ENCODE data around the gene THBS3. TPM values are rescaled to one million over a fixed set of nuclear protein-coding genes. Genes with fewer than 3 reads are reported as not detected.

THBS3 gene
- total RNA-seq, 3 donors from 2014 or later (not counting 1 experiment from before 2014, with no cell fraction given): 16.2 to 19.4 (median 18.6) TPM

DNA sequence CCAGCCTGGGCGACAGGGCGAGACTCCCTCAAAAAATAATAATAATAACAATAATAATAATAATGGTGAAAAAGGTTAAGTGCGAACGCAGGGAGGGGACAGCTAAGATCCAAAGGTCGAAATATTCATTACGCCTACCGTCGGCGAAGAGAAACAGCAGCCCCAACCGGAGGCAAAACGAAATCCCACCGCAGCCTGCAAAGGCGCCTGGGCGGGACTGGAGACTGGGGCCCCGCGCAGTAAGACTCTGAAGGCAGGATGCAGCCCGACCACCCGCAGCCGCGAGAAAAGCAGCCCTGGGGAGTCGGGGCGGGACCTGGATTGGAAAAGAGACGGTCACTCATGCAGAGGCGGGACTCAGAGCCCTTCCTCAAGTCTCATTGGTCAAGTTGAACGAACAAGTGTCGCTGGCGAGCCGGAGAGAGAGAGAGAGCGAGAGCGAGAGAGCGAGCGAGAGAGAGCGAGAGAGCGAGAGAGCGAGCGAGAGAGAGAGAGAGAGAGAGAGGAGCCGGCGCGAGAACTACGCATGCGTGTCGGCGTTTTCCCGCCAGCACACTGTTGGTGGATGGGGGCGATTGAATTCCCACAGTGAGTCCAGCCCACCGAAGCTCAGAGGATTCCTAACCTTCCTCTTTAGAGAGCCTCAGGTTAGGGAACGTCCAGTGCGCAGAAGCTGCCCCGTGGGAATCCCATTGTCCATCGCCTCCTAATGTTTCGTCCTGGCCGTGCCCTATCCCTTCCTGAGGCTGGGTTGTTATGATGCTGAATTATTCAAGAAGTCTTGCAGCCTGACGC is 36.9 kb upstream of the THBS3 start:
- peaks cover 4 to 8% of the 10 kb centered on the region in 2 donors for H3K27me3 Mint-ChIP-seq (ENCODE audit: low read depth in 2 of 2)
- peak; percentile 92 to 97 (median 96) for ATAC-seq
- peak overlapping the region; percentile 74 for H3K4me3 ChIP-seq (ENCODE audit: low read length)
- peak; percentile 88 to 96 for DNase-seq
- H3K4me3 Mint-ChIP-seq: peak overlapping the region; percentile 90
- no peaks in the 10 kb centered on the region for H3K27me3 ChIP-seq (ENCODE audit: control insufficient read depth, insufficient read depth, low read length)
- WGBS (ENCODE audit: insufficient coverage): under 1% methylated on average over 51 of the region's 53 CpGs
- peak overlapping the region; percentile 94 to 95 for H3K27ac Mint-ChIP-seq
- peaks cover 8% of the 10 kb centered on the region for H3K36me3 Mint-ChIP-seq
- H3K9me3 ChIP-seq (ENCODE audit: control insufficient read depth, insufficient read depth, low read length): peaks cover 3% of the 10 kb centered on the region
- intact Hi-C loops (cut with micrococcal nuclease): loop anchor here (1.0 to 5.0 kb wide), 3 partner anchors 38 to 64 kb away; partner anchors contain the start of genes FDPS and THBS3
- H3K36me3 ChIP-seq (ENCODE audit: control insufficient read depth, insufficient read depth, low read length): no peaks in the 10 kb centered on the region
- H3K4me1 ChIP-seq (ENCODE audit: control insufficient read depth, insufficient read depth, low read length): peaks cover 44% of the 10 kb centered on the region
- peaks cover 2 to 3% of the 10 kb centered on the region in 2 donors for H3K9me3 Mint-ChIP-seq
- H3K27ac ChIP-seq (ENCODE audit: low read length): peak overlapping the region; percentile 78
- TF ChIP-seq, protein P1, sequence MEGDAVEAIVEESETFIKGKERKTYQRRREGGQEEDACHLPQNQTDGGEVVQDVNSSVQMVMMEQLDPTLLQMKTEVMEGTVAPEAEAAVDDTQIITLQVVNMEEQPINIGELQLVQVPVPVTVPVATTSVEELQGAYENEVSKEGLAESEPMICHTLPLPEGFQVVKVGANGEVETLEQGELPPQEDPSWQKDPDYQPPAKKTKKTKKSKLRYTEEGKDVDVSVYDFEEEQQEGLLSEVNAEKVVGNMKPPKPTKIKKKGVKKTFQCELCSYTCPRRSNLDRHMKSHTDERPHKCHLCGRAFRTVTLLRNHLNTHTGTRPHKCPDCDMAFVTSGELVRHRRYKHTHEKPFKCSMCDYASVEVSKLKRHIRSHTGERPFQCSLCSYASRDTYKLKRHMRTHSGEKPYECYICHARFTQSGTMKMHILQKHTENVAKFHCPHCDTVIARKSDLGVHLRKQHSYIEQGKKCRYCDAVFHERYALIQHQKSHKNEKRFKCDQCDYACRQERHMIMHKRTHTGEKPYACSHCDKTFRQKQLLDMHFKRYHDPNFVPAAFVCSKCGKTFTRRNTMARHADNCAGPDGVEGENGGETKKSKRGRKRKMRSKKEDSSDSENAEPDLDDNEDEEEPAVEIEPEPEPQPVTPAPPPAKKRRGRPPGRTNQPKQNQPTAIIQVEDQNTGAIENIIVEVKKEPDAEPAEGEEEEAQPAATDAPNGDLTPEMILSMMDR (IDR thresholded peaks at IDR 0.05): peak; percentile 20
- peaks cover 21 to 37% of the 10 kb centered on the region in 2 donors for H3K4me1 Mint-ChIP-seq

DNA sequence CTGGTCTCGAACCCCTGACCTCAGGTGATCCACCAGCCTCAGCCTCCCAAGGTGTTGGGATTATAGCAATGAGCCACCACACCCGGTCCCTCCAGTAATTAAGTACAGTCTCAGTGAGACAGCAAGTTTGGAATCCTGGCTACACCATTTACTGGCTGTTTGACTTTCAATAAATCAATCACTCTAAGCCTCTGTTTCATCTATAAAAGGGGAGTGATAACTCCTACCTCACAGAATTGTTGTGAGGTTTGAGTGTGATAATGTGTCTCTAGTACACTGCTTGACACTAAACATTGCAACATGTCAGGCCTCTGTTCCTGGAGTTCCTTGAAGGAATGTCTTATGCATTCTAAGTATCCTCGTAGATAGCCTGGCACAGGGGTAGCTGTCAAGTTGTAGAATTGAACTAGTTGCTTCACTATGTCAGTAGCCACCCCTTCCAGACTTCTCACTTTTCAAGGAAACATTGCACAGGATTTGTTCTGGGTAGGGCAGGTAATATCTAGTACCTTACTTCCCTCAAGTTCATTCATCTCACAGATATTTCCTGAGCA is 35.2 kb upstream of the THBS3 start:
- peak overlapping the region; percentile 94 to 95 for H3K27ac Mint-ChIP-seq
- H3K4me1 Mint-ChIP-seq: peaks cover 21 to 37% of the 10 kb centered on the region in 2 donors
- intact Hi-C loops (cut with micrococcal nuclease): loop anchor here (5.0 kb wide), 1 partner anchor 51 kb away; no protein-coding TSS in a partner anchor
- Histone ChIP-seq H3K36me3 (ENCODE audit: control insufficient read depth, insufficient read depth, low read length) (peaks cover under 1% of the 10 kb centered on the region), H3K27ac (ENCODE audit: low read length) (no peak overlapping the region), H3K4me3 (ENCODE audit: low read length) (no peak overlapping the region), H3K4me1 (ENCODE audit: control insufficient read depth, insufficient read depth, low read length) (peaks cover 44% of the 10 kb centered on the region), H3K27me3 (ENCODE audit: control insufficient read depth, insufficient read depth, low read length) (no peaks in the 10 kb centered on the region), H3K9me3 (ENCODE audit: control insufficient read depth, insufficient read depth, low read length) (peaks cover 3% of the 10 kb centered on the region)
- TF ChIP-seq, protein P1 (IDR thresholded peaks at IDR 0.05): no peak
- H3K27me3 Mint-ChIP-seq (ENCODE audit: low read depth in 2 of 2): peaks cover 4 to 8% of the 10 kb centered on the region in 2 donors
- WGBS (ENCODE audit: insufficient coverage): 94% methylated on average over 3 of the region's 3 CpGs
- ATAC-seq (no peak), DNase-seq (peak in 1 of 2 donors; percentile 6)
- H3K9me3 Mint-ChIP-seq: peaks cover 2 to 3% of the 10 kb centered on the region in 2 donors
- H3K4me3 Mint-ChIP-seq: peak overlapping the region; percentile 90
- H3K36me3 Mint-ChIP-seq: peaks cover 8% of the 10 kb centered on the region

DNA sequence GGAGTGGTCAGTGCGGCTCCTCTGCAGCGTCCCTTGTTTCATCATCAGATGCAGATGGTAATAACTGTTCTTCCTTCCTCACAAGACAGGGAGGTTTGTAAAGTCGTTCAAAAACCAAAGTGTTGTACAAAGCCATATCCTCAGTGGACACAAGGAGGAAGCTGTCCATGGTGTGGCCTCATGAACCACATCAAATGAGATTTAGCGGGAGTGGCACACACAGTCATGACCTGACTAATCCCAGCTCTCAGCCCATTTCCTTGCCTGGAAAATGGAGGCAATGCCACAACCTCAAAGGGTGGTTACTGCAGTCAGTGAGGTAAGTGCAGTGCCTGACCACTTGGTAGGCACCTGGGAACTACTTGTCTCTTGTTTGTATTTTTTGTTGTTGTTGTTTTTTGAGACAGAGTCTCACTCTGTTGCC is 34.2 kb upstream of the THBS3 start:
- Histone ChIP-seq H3K27ac (ENCODE audit: low read length) (no peak overlapping the region), H3K4me1 (ENCODE audit: control insufficient read depth, insufficient read depth, low read length) (peaks cover 44% of the 10 kb centered on the region), H3K9me3 (ENCODE audit: control insufficient read depth, insufficient read depth, low read length) (peaks cover 3% of the 10 kb centered on the region), H3K4me3 (ENCODE audit: low read length) (no peak overlapping the region), H3K36me3 (ENCODE audit: control insufficient read depth, insufficient read depth, low read length) (peaks cover 10% of the 10 kb centered on the region), H3K27me3 (ENCODE audit: control insufficient read depth, insufficient read depth, low read length) (no peaks in the 10 kb centered on the region)
- H3K4me1 Mint-ChIP-seq: peaks cover 21 to 37% of the 10 kb centered on the region in 2 donors
- H3K27me3 Mint-ChIP-seq (ENCODE audit: low read depth in 2 of 2): peaks cover 4 to 8% of the 10 kb centered on the region in 2 donors
- intact Hi-C loops (cut with micrococcal nuclease): loop anchor here (5.0 kb wide), 1 partner anchor 50 kb away; no protein-coding TSS in a partner anchor
- peak overlapping the region; percentile 82 to 89 for H3K27ac Mint-ChIP-seq
- DNase-seq (peak in 1 of 2 donors; percentile 21), ATAC-seq (no peak)
- peaks cover 2 to 3% of the 10 kb centered on the region in 2 donors for H3K9me3 Mint-ChIP-seq
- H3K36me3 Mint-ChIP-seq: peaks cover 8% of the 10 kb centered on the region
- TF ChIP-seq, protein P1 (IDR thresholded peaks at IDR 0.05): no peak
- WGBS (ENCODE audit: insufficient coverage): 49% methylated on average over 4 of the region's 4 CpGs
- H3K4me3 Mint-ChIP-seq: no peak overlapping the region

Measured in natural killer cell (primary cell).